Activated CD4-positive, alpha-beta T cell treated with anti-CD3 and anti-CD28 coated beads for 1 hour (primary cell): Measurements from ENCODE around the gene IGFN1.
A peak's percentile ranks its signal among the peaks of the same experiment; 100 is the strongest.
"Not testable (repeated sequence)": the region's sequence is repeated elsewhere in the genome, so short reads cannot be mapped to it uniquely, and the experiment has no call there.

ENCODE experiments used
- DNase-seq: peaks from one replicate; pipeline ENCODE4 v3.0.0-alpha.2; 2020

IGFN1 gene

DNA sequence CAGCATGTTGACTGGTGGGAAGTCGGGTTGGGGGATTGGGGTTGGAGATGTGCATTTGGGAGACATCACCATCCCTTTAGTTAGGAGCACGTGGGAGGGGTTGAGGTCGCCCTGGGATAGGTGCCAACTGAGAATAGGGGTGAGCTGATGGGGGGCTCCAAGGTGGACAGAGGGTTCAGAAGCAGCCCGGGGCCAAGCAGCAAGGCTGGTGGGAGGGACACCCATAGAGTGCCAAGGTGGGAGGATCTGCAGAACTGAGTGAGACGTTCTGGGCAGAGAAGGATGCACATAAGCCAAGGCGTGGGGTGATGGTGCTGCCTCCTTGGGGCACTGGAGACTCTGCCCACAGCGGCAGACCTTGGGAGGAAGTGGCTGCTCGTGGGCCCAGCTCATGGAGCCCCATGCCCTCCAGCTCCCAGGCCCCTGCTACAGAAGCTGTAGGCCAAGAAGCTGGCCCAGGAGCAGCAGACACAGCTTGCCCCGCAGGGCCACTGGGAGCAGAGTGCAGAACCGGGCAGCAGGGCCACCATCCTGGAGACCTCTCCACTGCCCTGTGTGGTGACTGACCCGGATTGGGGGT, 61.3 kb downstream of the IGFN1 start:
- DNase-seq: no peak

DNA sequence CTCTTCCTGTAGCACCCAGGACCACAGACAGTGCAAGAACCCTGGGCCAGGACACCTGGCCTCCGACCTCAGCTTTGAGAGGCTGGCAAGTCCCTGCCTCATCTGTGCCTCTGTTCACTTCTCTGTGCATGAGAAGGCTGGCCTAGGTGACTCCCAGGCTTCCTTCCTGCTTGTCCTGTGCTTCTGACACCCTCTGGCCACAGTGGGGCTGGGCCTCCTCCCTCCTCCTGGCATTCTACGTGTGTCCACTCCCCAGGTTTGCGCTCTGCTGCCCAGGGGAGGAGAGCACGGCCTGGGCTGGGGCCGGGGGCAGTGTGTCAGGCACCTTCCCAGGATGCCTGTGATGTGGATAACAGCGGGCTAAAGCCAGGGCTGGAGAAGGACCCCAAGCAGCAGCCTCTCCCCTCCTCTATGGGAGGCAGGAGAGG, 62.3 kb downstream of the IGFN1 start:
- DNase-seq: no peak

DNA sequence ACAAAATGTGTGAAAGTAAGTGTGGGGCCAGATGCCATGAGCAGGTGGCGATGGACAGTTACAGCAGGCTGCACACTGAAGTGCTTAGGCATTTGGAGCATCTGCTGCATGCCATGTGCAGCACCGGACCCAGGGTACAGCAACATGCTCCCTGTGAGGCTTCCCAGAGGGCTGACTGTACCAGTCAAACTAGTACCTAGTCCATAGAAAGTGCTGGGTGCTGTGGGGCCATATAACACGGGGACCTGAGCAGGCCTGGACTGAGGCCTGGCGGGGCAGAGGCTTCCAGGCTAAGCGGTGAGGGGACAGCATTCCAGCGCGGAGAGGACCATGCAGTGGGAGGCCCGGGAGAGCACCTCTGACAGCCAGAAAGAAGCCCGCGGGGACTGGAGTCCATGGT, 62.8 kb downstream of the IGFN1 start:
- no peak for DNase-seq

DNA sequence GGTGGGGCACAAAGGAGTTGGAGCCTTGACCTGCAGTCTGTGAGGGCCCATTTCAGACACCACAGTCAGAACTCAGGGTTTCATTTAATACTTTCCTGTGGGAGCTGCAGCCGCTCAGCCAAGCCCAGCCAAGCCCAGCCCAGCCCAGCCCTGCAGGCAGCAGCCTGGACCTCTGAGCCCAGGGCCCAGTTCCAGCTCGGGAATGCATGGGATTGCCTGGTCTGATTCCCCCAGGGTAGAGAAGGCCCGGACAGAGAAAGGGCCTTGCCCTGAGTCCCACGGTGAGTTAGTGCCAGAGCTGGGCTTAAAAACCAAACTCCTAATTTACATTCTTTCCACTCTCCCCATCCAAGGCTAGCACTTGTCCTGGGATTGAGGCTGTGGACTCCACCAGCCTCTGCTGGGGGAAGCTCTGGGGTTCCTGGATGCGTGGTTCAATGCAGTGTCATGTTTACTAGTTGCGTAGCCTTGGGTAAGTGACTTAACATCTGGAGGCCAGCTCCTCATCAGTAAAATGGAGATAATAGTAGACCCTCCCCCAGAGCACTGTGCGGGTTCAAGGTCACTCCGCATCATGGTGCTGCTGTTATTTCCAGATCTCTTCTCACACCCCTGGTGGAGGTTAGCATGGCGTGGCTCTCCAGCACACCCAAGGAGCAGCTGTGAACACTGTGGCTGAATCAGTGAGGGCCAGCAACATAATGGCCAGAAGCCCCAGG, 63.4 kb downstream of the IGFN1 start:
- DNase-seq: no peak

DNA sequence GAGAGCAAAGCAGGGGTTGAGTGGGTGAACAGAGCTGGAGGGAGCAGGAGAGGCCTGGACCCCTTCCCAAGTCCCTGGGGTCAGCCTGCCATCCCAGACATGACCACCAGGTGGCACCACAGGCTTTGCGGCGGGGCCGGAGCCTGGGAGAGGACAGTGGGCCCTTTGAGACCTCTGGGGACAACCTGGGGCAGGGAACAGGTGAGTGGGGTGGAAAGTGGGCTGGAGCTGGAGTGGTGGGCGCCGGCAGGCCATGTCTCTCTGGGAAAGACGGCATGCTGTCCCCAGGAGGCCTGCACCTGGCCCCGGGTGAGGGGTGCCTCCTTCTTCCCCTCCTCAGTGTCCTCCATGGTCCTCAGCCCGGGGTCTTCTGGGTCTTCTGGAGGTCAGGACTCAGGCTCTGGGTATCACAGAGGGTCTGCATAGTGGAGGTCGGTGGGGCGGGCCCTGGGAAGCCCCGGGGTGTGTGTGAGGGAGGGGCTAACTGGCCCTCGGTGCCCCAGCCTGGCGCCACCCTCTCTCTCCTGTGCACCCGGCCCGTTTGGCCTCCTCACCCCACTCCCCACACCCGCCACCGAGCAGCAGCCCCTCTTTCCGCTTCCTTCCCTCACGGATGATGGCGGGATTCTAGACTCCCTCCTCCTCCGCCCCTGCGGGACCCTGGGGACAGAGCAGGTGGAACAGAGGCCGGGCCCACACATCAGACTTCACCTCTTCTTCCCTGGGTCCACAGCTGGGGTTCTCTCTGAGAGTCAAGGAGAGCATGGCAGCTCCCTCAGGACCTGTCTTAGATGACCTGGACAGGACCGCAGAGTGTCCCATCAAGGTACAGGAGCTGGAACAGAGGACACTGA, 64.2 kb downstream of the IGFN1 start:
- peak; percentile 40 for DNase-seq

DNA sequence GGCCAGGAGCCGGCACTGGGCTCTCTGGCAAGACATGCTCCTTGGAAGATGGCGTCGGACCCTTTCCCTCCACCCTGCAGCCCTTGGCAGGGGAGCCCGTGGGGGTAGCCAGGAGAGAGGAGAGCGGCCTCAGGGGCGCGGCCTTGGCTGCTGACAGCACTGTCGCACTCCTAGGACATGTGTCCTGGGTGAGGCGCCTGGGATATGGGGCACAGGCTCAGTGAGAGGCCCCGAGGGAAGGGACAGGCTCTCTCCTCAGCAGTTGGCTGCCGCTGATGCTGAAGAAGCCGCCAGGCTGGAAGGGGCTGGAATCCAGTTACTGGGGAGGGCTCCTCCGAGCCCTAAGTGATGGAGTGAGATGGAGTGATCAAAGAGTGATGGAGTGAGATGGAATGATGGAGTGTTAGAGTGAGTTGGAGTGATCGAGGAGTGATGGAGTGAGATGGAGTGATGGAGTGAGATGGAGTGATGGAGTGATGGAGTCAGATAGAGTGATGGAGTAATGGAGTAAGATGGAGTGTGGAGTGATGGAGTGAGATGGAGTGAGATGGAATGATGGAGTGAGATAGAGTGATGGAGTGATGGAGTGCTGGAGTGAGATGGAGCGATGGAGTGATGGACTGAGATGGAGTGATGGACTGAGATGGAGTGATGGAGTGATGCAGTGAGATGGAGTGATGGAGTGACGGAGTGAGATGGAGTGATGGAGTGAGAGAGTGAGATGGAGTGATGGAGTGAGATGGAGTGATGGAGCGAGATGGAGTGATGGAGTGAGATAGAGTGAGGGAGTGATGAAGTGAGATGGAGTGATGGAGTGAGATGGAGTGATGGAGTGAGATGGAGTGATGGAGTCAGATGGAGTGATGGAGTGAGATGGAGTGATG, 65.1 kb downstream of the IGFN1 start:
- no peak for DNase-seq

DNA sequence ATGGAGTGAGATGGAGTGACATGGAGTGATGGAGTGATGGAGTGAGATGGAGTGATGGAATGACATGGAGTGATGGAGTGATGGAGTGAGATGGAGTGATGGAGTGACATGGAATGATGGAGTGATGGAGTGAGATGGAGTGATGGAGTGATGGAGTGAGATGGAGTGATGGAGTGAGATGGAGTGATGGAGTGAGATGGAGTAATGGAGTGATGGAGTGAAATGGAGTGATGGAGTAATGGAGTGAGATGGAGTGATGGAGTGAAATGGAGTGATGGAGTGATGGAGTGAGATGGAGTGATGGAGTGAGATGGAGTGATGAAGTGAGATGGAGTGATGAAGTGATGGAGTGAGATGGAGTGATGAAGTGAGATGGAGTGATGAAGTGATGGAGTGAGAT, 67.5 kb downstream of the IGFN1 start:
- not testable (repeated sequence) for DNase-seq

DNA sequence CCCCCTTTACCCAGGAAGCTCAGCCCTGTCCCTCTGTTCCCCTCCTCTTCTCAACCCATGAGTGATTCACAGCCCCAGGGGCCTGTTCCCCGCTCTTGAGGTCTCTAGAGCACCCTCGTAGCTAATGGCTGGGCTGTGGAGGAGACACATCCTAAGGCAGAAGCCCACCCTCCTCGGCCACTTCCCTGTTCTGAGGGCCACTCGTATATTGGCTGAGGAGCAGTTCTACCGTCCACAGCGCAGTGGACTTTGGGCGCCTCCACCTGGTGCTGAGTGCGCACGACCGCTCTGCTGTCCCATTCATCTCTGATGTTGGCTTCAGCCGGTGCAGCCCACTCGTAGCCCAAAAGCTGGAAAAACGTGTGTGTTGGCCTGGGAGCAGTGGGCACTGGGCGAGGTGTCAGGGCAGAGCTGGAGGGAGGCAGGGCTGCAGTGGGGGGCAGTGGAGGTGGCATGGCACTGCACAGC, 68.2 kb downstream of the IGFN1 start:
- no peak for DNase-seq

DNA sequence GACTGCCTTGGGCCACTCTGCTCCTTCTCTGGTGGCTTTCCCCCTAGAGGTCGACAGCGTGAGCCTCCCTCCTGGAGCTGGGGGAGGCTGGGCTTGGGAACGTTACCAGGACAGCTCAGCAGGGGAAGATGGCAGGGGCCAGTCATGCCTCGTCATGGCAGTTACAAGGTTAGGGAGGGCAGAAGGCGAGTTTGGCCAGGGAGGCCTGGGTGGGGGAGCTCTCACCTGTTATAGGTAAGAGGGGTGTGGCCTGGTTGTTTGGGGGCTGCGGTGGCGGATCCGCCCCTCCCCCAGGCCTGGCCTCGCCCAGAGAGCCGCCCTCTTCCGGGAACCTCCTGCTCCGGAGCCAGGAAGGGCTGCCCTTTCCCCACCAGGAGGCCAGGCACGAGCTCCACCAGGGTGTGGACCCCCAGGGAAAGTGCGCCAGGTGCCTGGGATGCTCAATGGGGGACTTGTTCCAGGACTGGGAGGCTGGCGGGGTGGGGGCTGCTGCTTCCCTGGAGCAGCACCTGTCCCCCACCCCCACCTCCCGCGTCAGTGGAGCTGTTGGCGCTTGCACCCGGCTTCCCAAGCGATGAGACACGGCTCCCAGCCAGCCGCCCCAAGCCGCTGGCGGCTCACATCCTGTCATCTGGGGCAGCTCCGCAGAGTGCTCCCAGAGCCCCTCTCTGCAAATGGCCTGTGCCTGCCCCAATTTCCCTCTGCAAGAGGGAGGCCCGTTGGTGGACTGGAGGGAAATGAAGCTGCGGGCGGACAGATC, 69.0 kb downstream of the IGFN1 start:
- DNase-seq: no peak

DNA sequence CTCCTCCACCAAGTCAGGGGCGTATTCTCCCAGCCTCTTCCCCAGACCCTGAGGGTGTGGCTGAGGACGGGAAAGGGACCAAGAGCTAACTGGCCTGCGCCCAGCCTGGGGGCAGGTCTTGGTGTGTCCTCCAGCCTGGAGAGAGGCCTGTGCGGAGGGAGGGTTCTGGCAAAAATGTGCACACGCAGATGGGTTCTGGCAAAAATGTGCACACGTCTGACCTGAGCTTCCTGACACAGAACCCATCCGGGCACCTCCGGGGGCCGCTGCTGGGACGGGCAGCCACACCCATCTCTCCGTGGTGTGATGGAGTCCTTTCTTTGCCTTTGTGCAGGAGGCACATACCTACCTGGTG, 69.6 kb downstream of the IGFN1 start:
- DNase-seq: no peak

DNA sequence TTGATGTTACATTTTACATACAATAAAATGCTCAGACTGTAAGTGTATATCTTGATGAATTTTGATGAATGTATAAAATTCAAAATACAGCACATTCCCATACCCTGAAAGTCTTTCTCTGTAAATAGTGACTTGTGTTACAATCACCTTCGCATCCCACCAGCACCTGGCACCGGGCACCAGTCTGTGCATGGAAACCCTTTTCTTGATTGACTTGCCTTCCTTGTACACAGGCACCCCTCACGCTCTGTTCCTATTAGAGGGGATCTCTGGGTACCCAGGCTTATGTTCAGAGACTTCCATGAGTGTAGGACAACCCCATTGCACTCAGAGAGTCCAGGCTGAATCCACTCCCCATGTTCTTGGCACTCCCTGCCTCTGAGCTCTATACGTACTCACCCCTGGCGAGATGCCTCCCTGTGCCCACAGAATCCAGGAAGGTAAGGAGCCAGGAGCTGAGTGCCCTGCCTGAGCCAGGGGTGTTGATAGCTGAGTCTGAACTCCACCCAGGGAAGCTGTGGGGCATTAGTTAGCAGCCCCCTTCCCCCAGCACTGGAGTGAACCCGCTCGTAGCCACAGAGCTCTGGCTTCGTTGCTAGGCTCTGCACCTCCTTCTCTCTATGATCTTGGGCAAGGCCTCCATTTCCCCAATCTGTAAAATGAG, 70.2 kb downstream of the IGFN1 start:
- no peak for DNase-seq

DNA sequence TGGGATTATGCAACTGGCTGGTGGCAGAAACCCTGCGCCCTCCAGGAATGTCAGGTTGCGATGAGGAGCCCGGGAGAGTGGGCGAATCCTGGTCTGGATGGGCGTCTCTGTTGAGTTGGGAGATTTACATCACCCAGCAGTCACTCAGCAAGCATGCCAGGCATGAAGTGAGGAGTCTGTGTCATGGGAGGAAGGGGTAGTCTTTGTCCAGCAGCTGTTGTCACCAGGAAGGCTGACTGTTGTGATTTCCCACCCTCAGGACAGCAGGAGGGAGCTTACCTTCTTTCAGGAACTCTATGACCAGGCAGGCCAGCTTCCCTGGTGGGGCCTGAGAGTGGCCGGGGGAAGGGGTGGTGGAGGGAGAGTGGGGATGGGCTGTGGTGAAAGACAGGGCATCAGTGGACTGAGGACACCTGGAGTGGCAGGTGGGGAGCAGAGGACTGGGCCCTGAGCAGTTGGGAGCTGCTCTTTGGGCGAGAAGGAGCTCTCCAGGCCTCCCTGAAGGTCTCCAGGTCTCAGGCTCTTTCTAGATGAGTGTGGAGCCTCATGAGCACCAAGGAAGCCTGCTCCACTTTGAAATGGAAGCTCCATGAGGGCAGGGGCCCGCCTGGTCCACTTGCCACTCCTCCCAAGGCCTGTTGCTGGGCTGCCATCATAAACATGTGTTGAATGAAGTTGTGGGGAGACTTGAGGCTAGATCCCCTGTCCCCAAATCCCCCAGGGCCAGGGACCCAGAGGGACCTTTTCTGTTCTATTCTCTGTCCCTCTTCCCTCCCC, 71.3 kb downstream of the IGFN1 start:
- DNase-seq: no peak

DNA sequence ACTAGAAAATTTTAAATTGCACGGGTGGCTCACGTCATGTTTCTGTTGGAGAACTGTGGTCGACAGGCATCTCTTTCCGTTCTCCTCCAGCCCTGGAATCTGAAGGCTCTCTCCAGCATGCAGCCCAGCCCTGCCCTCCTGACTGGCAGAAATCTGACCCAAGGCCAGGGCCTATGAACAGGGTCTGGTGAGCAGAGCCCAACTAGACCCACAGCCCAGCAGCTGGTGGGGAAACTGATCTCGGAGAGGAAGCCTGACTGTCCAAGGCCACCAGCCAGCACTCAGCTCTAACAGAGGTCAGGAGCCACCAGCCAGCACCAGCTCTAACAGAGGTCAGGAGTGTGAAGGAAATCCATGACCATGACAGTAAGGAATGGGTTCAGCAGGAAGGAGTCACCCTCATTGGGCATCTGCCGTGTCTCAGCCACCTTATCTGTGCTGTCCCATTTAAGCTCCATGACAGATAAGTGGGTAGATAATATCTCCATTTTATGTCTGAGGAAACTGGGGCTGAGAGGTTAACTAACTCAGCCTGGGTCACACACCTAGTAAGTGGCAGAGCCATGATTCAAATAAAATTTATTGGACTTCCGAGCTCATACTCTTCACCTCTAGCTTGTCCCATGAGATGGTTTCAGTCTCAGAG, 72.5 kb downstream of the IGFN1 start:
- no peak for DNase-seq

DNA sequence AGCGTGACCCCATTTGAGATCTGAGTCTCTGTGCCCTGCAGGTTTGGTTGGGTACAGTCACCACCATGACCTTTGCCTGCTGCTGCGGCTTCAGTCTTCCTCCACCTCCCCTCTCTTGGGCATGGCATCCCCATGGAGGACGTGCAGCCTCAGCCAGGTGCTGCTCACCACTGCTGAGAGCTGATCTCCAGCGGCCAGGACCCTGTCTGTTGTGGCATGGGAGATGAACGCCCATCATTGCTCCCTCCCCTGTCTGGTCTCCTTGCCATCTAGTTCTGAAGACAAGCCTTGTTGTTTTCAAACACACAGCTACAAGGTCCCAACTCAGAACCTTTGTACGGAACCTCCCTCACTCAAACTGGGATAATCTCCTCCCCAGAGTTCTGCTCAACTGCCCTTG, 73.4 kb downstream of the IGFN1 start:
- no peak for DNase-seq

DNA sequence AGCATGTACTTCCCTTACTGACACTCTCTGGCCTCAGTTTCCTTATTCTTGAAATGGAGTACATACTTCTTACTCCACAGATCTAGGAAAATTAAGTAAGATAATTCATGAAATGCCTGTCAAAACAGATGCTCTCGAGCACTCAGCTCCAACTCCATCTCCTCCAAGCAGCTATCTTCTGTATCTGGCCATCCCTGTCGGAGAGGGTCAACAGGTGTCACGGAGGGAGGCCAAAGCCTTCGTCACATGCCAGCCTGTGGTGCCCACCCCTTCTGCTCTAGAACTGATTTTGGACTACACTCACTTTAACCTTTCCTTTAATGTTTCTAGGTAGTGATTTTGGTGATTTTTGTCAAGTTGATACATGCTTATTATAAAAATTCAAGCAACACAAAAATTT, 73.9 kb downstream of the IGFN1 start:
- DNase-seq: no peak

DNA sequence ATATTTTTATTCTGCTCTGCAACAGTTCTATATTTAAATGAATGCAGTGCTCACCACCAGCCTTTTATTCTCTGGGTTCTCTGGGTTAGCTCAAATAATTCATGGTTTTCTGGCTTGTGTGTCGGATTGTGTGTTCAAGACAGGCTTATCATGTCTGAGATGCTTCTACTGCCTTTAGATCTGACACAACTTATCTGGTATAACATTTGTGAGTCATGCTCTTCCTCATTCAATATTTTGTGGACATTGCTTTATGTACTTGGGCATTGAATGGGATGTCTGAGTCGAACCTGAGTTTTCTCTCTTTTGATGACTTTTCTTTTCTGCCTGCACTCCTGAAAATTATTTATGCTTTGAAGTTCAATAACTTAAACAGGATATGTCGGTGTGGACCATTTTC, 75.1 kb downstream of the IGFN1 start:
- no peak for DNase-seq

DNA sequence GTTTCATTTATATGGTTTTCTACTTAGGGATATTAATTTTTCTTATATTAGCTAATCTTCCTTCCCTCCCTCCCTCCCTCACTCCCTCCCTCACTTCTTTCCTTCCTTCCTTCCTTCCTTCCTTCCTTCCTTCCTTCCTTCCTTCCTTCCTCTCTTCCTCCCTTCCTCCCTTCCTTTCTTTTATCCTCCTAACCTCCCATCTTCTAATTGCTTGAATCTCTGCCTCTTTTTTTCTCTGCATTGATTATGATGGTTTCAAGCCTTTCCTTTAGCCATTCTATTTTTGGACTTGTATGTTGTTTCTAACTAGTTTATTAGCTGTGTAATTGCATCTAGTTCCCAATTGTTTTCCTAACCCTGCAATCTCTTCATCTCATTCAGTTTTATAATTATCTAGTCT, 75.7 kb downstream of the IGFN1 start:
- no peak for DNase-seq

DNA sequence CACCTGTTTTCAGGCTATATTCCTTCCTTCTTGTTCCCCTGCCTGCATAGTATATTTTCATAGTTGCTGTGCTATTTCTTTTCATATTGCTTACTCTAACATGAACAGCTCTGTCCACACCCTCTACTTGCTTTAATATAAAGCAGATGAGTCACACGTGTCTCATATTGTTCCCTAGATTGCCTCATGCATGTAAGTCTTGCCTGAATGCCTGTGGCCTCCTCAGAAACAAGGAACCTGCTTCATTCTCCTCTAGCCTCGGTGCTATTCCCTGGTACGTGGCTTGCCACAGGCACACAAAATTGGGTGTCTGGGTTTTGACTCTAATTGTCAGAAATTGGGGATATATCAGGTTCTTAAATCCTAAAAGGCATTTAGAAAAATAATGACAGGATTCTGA, 76.2 kb downstream of the IGFN1 start:
- DNase-seq: no peak

DNA sequence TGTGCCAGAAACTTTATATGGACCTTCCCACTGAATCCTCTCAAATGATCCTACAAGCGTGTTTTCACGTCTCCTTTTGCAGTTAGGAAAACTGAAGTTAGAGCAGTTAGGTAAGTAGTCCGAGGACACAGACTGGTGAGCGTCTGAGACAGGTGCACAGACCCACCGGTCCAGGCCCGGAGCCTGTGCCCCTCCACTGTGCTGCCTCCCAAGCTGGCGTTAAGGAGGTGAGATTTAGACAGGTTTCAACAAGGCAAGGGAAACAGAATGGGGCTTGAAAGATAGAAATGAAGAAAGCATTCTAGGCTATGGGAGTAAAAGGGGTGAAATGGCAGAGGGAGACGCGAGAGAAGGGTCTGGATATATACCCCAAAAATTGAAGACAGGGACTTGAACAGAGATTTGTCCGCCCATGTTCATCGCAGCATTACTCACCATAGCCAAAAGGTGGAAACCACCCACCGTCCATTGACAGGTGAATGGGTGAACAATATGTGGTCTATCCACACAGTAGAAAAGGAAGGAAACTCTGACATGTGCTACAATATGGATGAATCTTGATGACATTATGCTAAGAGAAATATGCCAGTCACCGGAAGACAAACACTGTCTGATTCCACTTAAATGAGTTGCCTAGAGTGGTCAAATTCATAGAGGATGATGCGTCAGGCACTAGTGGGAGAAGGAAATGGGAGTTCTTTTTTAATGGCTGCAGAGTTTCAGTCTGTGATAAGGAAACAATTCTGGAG, 77.0 kb downstream of the IGFN1 start:
- DNase-seq: no peak
